A673 (cell line): ENCODE data around the gene RAPGEF5.

Experiments
- EZH2 ChIP-seq: fragments of 200-600 bp; sonication (generic); IDR thresholded peaks from 2 replicates; pipeline ENCODE4 v1.6.1; 2017; ENCODE audit warnings: borderline replicate concordance, low read depth, mild to moderate bottlenecking, mixed read lengths, antibody characterized with exemption, low read length; ENCODE audit not compliant: poor library complexity, severe bottlenecking
- TF ChIP-seq, protein P1 (sequence below): fragments of 300-800, 200-600 bp; sonication (generic); conservative IDR thresholded peaks from 2 replicates; pipeline ENCODE4 v1.5.1; 2017; ENCODE audit warnings: low read depth, mild to moderate bottlenecking, antibody characterized with exemption, low read length, moderate library complexity, mixed read lengths

DNA sequence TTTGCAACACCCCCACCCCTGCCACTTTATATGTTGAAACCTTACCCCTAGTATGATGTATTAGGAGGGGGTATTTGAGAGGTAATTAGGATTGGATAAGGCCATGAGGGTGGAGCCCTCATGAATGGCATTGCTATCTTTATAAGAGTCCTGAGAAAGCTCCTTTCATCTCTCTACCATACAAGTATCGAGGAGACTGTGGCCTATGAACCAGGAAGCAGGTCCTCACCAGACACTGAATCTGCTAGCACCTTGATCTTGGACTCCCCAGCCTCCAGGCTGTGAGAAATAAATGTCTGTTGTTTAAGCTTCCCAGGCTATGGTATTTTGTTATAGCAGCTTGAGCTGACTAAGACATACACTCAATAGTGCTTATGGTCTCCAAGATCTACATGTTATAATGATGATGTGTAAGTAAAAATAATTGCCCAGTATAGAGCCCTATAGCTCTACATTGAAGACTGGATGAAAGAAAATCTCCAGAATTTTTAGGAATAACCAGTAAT lies 188.8 kb downstream of the RAPGEF5 start:
- TF ChIP-seq, protein P1, sequence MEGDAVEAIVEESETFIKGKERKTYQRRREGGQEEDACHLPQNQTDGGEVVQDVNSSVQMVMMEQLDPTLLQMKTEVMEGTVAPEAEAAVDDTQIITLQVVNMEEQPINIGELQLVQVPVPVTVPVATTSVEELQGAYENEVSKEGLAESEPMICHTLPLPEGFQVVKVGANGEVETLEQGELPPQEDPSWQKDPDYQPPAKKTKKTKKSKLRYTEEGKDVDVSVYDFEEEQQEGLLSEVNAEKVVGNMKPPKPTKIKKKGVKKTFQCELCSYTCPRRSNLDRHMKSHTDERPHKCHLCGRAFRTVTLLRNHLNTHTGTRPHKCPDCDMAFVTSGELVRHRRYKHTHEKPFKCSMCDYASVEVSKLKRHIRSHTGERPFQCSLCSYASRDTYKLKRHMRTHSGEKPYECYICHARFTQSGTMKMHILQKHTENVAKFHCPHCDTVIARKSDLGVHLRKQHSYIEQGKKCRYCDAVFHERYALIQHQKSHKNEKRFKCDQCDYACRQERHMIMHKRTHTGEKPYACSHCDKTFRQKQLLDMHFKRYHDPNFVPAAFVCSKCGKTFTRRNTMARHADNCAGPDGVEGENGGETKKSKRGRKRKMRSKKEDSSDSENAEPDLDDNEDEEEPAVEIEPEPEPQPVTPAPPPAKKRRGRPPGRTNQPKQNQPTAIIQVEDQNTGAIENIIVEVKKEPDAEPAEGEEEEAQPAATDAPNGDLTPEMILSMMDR, result no peak
- no peak for TF ChIP-seq EZH2
